Adipocyte (in vitro differentiated cells): ENCODE measurements around the gene CDHR5.

ENCODE experiments used
- DNase-seq: peaks from one replicate; pipeline ENCODE4 v3.0.0-alpha.2; 2015; ENCODE audit warnings: low read depth
- H3K27me3 ChIP-seq: replicated peaks from 2 replicates; pipeline ENCODE4 v1.7.0; 2013; ENCODE audit warnings: mild to moderate bottlenecking, low read length, moderate library complexity; ENCODE audit not compliant: control insufficient read depth, insufficient read depth
- H3K36me3 ChIP-seq: 2 replicates; pipeline ENCODE4 v1.7.0; 2013; ENCODE audit warnings: low read length, mild to moderate bottlenecking, moderate library complexity; ENCODE audit not compliant: control insufficient read depth, insufficient read depth, severe bottlenecking
- H3K4me1 ChIP-seq: 2 replicates; pipeline ENCODE4 v1.7.0; 2013; ENCODE audit warnings: mild to moderate bottlenecking, low read length, moderate library complexity; ENCODE audit not compliant: control insufficient read depth, insufficient read depth
- H3K4me3 ChIP-seq: 2 replicates; pipeline ENCODE4 v1.7.0; 2013; ENCODE audit warnings: mild to moderate bottlenecking, low read length, moderate library complexity
- H3K9ac ChIP-seq: 2 replicates; pipeline ENCODE4 v1.7.0; 2013; ENCODE audit warnings: mild to moderate bottlenecking, low read length, moderate library complexity
- H3K9me3 ChIP-seq: 2 replicates; pipeline ENCODE4 v1.7.0; 2013; ENCODE audit warnings: mild to moderate bottlenecking, low read length, moderate library complexity; ENCODE audit not compliant: control insufficient read depth

CDHR5 gene

GRCh38 chr11:629237-629583 lies 4.5 kb upstream of the CDHR5 start:
- no peak for DNase-seq
- H3K9me3 ChIP-seq: no peaks in the 10 kb centered on the region
- peaks cover 5% of the 10 kb centered on the region for H3K27me3 ChIP-seq
- H3K9ac ChIP-seq: no peak overlapping the region
- H3K36me3 ChIP-seq: no peaks in the 10 kb centered on the region
- no peaks in the 10 kb centered on the region for H3K4me1 ChIP-seq
- no peak overlapping the region for H3K4me3 ChIP-seq

GRCh38 chr11:628056-628455 lies 3.3 kb upstream of the CDHR5 start:
- DNase-seq: no peak
- Histone ChIP-seq H3K9me3 (no peaks in the 10 kb centered on the region), H3K4me1 (no peaks in the 10 kb centered on the region), H3K36me3 (no peaks in the 10 kb centered on the region), H3K4me3 (no peak overlapping the region), H3K27me3 (peaks cover 5% of the 10 kb centered on the region), H3K9ac (no peak overlapping the region)

- H3K27me3 ChIP-seq: peaks cover 5% of the 10 kb centered on the region
- DNase-seq: no peak
- H3K4me3 ChIP-seq: no peak overlapping the region
- no peaks in the 10 kb centered on the region for H3K4me1 ChIP-seq
- no peaks in the 10 kb centered on the region for H3K9me3 ChIP-seq
- no peak overlapping the region for H3K9ac ChIP-seq
- no peaks in the 10 kb centered on the region for H3K36me3 ChIP-seq
These were observed 2.5 kb upstream of the CDHR5 start for GRCh38 chr11:627308-627576.

- H3K36me3 ChIP-seq: no peaks in the 10 kb centered on the region
- no peaks in the 10 kb centered on the region for H3K4me1 ChIP-seq
- DNase-seq: no peak
- peaks cover 5% of the 10 kb centered on the region for H3K27me3 ChIP-seq
- H3K9me3 ChIP-seq: no peaks in the 10 kb centered on the region
- no peak within 1 kb of the TSS for H3K9ac ChIP-seq
- H3K4me3 ChIP-seq: no peak within 1 kb of the TSS
These were observed 1.9 kb upstream of the CDHR5 start, which contains the start of gene SCT for GRCh38 chr11:626475-627307. Gene SCT, minus strand, starts transcription at chr11:627181. Its CDS starts 38 bp downstream, at chr11:627143.

GRCh38 chr11:625636-626268 lies 997 bp upstream of the CDHR5 start:
- Histone ChIP-seq H3K9me3 (no peaks in the 10 kb centered on the region), H3K36me3 (no peaks in the 10 kb centered on the region), H3K9ac (no peak overlapping the region), H3K4me3 (no peak overlapping the region), H3K27me3 (peaks cover 5% of the 10 kb centered on the region), H3K4me1 (no peaks in the 10 kb centered on the region)
- no peak for DNase-seq

- H3K4me1 ChIP-seq: no peaks in the 10 kb centered on the region
- H3K9me3 ChIP-seq: no peaks in the 10 kb centered on the region
- H3K36me3 ChIP-seq: no peaks in the 10 kb centered on the region
- H3K4me3 ChIP-seq: no peak overlapping the region
- H3K9ac ChIP-seq: no peak overlapping the region
- no peak for DNase-seq
- H3K27me3 ChIP-seq: peaks cover 5% of the 10 kb centered on the region
These were observed 603 bp downstream of the CDHR5 start for GRCh38 chr11:623999-624704.

- Histone ChIP-seq H3K4me3 (no peak overlapping the region), H3K4me1 (no peaks in the 10 kb centered on the region), H3K27me3 (peaks cover 5% of the 10 kb centered on the region), H3K9me3 (no peaks in the 10 kb centered on the region), H3K36me3 (peaks cover 2% of the 10 kb centered on the region), H3K9ac (no peak overlapping the region)
- DNase-seq: no peak
These were observed 1.3 kb downstream of the CDHR5 start for GRCh38 chr11:623349-623869.

GRCh38 chr11:621838-622237 lies 2.9 kb downstream of the CDHR5 start:
- Histone ChIP-seq H3K36me3 (peaks cover 5% of the 10 kb centered on the region), H3K9ac (no peak overlapping the region), H3K4me3 (no peak overlapping the region), H3K4me1 (no peaks in the 10 kb centered on the region), H3K9me3 (no peaks in the 10 kb centered on the region), H3K27me3 (peaks cover 5% of the 10 kb centered on the region)
- DNase-seq: no peak

- Histone ChIP-seq H3K27me3 (peaks cover 5% of the 10 kb centered on the region), H3K36me3 (peaks cover 5% of the 10 kb centered on the region), H3K9me3 (no peaks in the 10 kb centered on the region), H3K4me1 (no peaks in the 10 kb centered on the region), H3K9ac (no peak overlapping the region), H3K4me3 (no peak overlapping the region)
- DNase-seq: no peak
These were observed 3.6 kb downstream of the CDHR5 start for GRCh38 chr11:620935-621814.

- DNase-seq: no peak
- H3K36me3 ChIP-seq: peaks cover 5% of the 10 kb centered on the region
- no peak overlapping the region for H3K4me3 ChIP-seq
- no peaks in the 10 kb centered on the region for H3K9me3 ChIP-seq
- no peak overlapping the region for H3K9ac ChIP-seq
- H3K27me3 ChIP-seq: no peaks in the 10 kb centered on the region
- peaks cover 2% of the 10 kb centered on the region for H3K4me1 ChIP-seq
These were observed 4.6 kb downstream of the CDHR5 start for GRCh38 chr11:620201-620600.
